A549 (cell line): ENCODE results near the gene IGSF9B. TPM values are rescaled to one million over a fixed set of nuclear protein-coding genes. Genes with fewer than 3 reads are reported as not detected.

Experiments used
- ATAC-seq, 2 experiments: fragments of 200-7000 bp in 1 of 2; fragments of >200 bp in 1 of 2; cut with Nextera tagmentation in 1 of 2; cut with Tn5 transposase in 1 of 2; 3 replicates each; pipeline versions ENCODE4 v1.8.0 to v1.9.1; 2018 to 2020; ENCODE audit warnings: mild to moderate bottlenecking in 1 of 2, moderate library complexity in 1 of 2
- CTCF ChIA-PET: fragments of 300-600 bp; sonication (Branson Sonifier 250); formaldehyde crosslinking; extraction: SDS; loops from one replicate; lab custom pipeline; 2021; ENCODE audit warnings: antibody characterized with exemption, inconsistent platforms; lab: Yijun Ruan, JAX
- POLR2A ChIA-PET: fragments of 350-600 bp; formaldehyde crosslinking; extraction: SDS; loops from one replicate; lab custom pipeline; 2021; ENCODE audit warnings: antibody characterized with exemption, inconsistent platforms; lab: Yijun Ruan, JAX
- DNase-seq, 2 experiments: peaks; one replicate each; pipeline versions ENCODE4 v3.0.0 to v3.0.0-alpha.2; 2011 to 2016; ENCODE audit warnings: low read depth in 1 of 2, low spot score in 1 of 2
- FAIRE-seq: peaks from 2 replicates; lab custom pipeline; 2011; peaks lifted over from hg19 to GRCh38; lab: Jason Lieb, UNC
- H3K27ac ChIP-seq, 2 experiments: fragments of >200 bp; sonication (Bioruptor Twin); formaldehyde crosslinking; 3 replicates each; pipeline ENCODE4 v1.5.1; 2016 to 2017
- H3K4me1 ChIP-seq: fragments of >200 bp; sonication (Bioruptor Twin); formaldehyde crosslinking; 3 replicates; pipeline ENCODE4 v1.6.1; 2016
- H3K4me2 ChIP-seq: fragments of >200 bp; sonication (Bioruptor Twin); formaldehyde crosslinking; 3 replicates; pipeline ENCODE4 v1.6.1; 2016
- H3K4me3 ChIP-seq: fragments of >200 bp; sonication (Bioruptor Twin); formaldehyde crosslinking; 3 replicates; pipeline ENCODE4 v1.5.1; 2016
- H3K9me3 ChIP-seq: fragments of >200 bp; sonication (Bioruptor Twin); formaldehyde crosslinking; 3 replicates; pipeline ENCODE4 v1.6.1; 2016
- EHF ChIP-seq: fragments of 250-450 bp; sonication (Bioruptor Pico); IDR thresholded peaks from 2 replicates; pipeline ENCODE4 v1.5.0; 2020; ENCODE audit warnings: mild to moderate bottlenecking
- EP300 ChIP-seq, 2 experiments: fragments of >200 bp; sonication (Bioruptor Twin); formaldehyde crosslinking; IDR thresholded peaks; 2 replicates in 1 of 2; 3 replicates in 1 of 2; pipeline ENCODE4 v1.6.1; 2016 to 2017
- GATA3 ChIP-seq: IDR thresholded peaks from 2 replicates; pipeline ENCODE4 v1.6.1; 2012; ENCODE audit warnings: borderline replicate concordance
- HEYL ChIP-seq: fragments of 250-450 bp; sonication (Bioruptor Pico); IDR thresholded peaks from 2 replicates; pipeline ENCODE4 v1.8.0; 2021; ENCODE audit warnings: mild to moderate bottlenecking, moderate library complexity
- HMGXB4 ChIP-seq: fragments of 250-450 bp; sonication (Bioruptor Pico); IDR thresholded peaks from 2 replicates; pipeline ENCODE4 v1.5.0; 2021; ENCODE audit warnings: mild to moderate bottlenecking, moderate library complexity, borderline replicate concordance
- HOXA7 ChIP-seq: fragments of 250-450 bp; sonication (Bioruptor Pico); IDR thresholded peaks from 2 replicates; pipeline ENCODE4 v1.5.0; 2020; ENCODE audit warnings: mild to moderate bottlenecking, moderate library complexity
- HOXB13 ChIP-seq: fragments of 250-450 bp; sonication (Bioruptor Pico); IDR thresholded peaks from 2 replicates; pipeline ENCODE4 v1.5.0; 2020; ENCODE audit warnings: low read depth, mild to moderate bottlenecking, moderate library complexity
- HOXB5 ChIP-seq: fragments of 250-450 bp; sonication (Bioruptor Pico); IDR thresholded peaks from 2 replicates; pipeline ENCODE4 v1.5.0; 2020; ENCODE audit warnings: mild to moderate bottlenecking, moderate library complexity
- JUN ChIP-seq, 2 experiments: fragments of >200 bp; sonication (Bioruptor Twin); formaldehyde crosslinking; IDR thresholded peaks; 2 replicates in 1 of 2; 3 replicates in 1 of 2; pipeline ENCODE4 v1.6.1; 2016 to 2017
- KDM1A ChIP-seq: fragments of 200-600 bp; sonication (generic); IDR thresholded peaks from 2 replicates; pipeline ENCODE4 v1.6.1; 2016; ENCODE audit warnings: low read depth, mild to moderate bottlenecking
- KDM5A ChIP-seq: fragments of 200-600 bp; sonication (generic); IDR thresholded peaks from 2 replicates; pipeline ENCODE4 v1.6.1; 2016; ENCODE audit warnings: antibody characterized with exemption, mild to moderate bottlenecking
- NPAS2 ChIP-seq: fragments of 250-450 bp; sonication (Bioruptor Pico); IDR thresholded peaks from 2 replicates; pipeline ENCODE4 v1.8.0; 2022; ENCODE audit warnings: mild to moderate bottlenecking, moderate library complexity, borderline replicate concordance
- POLR2A ChIP-seq: IDR thresholded peaks from 2 replicates; pipeline ENCODE4 v1.6.1; 2012; ENCODE audit warnings: mild to moderate bottlenecking, low read length
- POLR2AphosphoS2 ChIP-seq: conservative IDR thresholded peaks from 2 replicates; pipeline ENCODE4 v1.6.1; 2012; ENCODE audit warnings: low read length, improper control_type of control experiment, inconsistent platforms
- RFX5 ChIP-seq: fragments of 450-650 bp; IDR thresholded peaks from 2 replicates; pipeline ENCODE4 v1.7.1; 2014; ENCODE audit warnings: antibody characterized with exemption, mild to moderate bottlenecking, moderate library complexity
- ZSCAN20 ChIP-seq: fragments of 250-450 bp; sonication (Bioruptor Pico); IDR thresholded peaks from 2 replicates; pipeline ENCODE4 v1.8.0; 2022; ENCODE audit warnings: mild to moderate bottlenecking, moderate library complexity
- WGBS: methylation state at CpG from one replicate; pipeline ENCODE4 v1.1.6; 2017; ENCODE audit errors: missing lambda C conversion rate; 5-methylcytosine and 5-hydroxymethylcytosine counted together
- polyA plus RNA-seq, 4 experiments: library from polyadenylated mRNA; depleted of rRNA in 3 of 4; stranded (reverse); fragments of >200 nt; fragmentation: RNase III in 1 of 4; extraction: RNeasy Plus Mini Kit Qiagen cat#74134 plus additional on column Dnase treatment in 1 of 4; gene quantifications; 2 replicates in 3 of 4; 3 replicates in 1 of 4; pipeline ENCODE4 v1.2.3, GENCODE V29; 2011 to 2017
- TF ChIP-seq, protein P1 (sequence below): IDR thresholded peaks from 2 replicates; pipeline ENCODE4 v1.6.1; 2012
- TF ChIP-seq, protein P2 (sequence below): fragments of >200 bp; sonication (Bioruptor Twin); formaldehyde crosslinking; IDR thresholded peaks from 3 replicates; pipeline ENCODE4 v1.5.1; 2016
- TF ChIP-seq, protein P3 (sequence below): fragments of 450-650 bp; IDR thresholded peaks from 2 replicates; pipeline ENCODE4 v1.6.1; 2014; ENCODE audit warnings: antibody characterized with exemption
- TF ChIP-seq, protein P4 (sequence below): fragments of >200 bp; sonication (Bioruptor Twin); formaldehyde crosslinking; IDR thresholded peaks from 2 replicates; pipeline ENCODE4 v1.6.1; 2016

Gene IGSF9B
- polyA plus RNA-seq, 2 of the 4 experiments (the other 2 are of a cell fraction): 0.41 to 0.61 TPM

- TF ChIP-seq EHF (CRISPR knock-in tag): no peak
- TF ChIP-seq, protein P1, sequence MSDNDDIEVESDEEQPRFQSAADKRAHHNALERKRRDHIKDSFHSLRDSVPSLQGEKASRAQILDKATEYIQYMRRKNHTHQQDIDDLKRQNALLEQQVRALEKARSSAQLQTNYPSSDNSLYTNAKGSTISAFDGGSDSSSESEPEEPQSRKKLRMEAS: no peak
- TF ChIP-seq, all 56 proteins: peak for 0
- no peak overlapping the region for H3K4me3 ChIP-seq
- H3K4me2 ChIP-seq: no peak overlapping the region
- ChIA-PET POLR2A (no interaction called here), CTCF (no interaction called here)
- no peak for DNase-seq
- WGBS: 35% methylated on average over 7 of the region's 8 CpGs
- no peak for FAIRE-seq
- no peaks in the 10 kb centered on the region for H3K9me3 ChIP-seq
- ATAC-seq: no peak
- H3K27ac ChIP-seq: no peak overlapping the region
- H3K4me1 ChIP-seq: no peaks in the 10 kb centered on the region
Observed at GRCh38 chr11:133903875-133904817, 52.6 kb downstream of the IGSF9B start.

- TF ChIP-seq POLR2AphosphoS2 (no peak), HOXB13 (no peak), GATA3 (no peak), ZSCAN20 (CRISPR knock-in tag) (no peak), NPAS2 (no peak), HEYL (no peak), POLR2A (no peak), HOXA7 (CRISPR knock-in tag) (no peak), JUN (IDR thresholded peaks at IDR 0.05) (no peak), EP300 (IDR thresholded peaks at IDR 0.05) (no peak), KDM5A (no peak), RFX5 (no peak), HMGXB4 (CRISPR knock-in tag) (no peak), KDM1A (no peak), HOXB5 (no peak)
- TF ChIP-seq, protein P1: no peak
- TF ChIP-seq, protein P2, sequence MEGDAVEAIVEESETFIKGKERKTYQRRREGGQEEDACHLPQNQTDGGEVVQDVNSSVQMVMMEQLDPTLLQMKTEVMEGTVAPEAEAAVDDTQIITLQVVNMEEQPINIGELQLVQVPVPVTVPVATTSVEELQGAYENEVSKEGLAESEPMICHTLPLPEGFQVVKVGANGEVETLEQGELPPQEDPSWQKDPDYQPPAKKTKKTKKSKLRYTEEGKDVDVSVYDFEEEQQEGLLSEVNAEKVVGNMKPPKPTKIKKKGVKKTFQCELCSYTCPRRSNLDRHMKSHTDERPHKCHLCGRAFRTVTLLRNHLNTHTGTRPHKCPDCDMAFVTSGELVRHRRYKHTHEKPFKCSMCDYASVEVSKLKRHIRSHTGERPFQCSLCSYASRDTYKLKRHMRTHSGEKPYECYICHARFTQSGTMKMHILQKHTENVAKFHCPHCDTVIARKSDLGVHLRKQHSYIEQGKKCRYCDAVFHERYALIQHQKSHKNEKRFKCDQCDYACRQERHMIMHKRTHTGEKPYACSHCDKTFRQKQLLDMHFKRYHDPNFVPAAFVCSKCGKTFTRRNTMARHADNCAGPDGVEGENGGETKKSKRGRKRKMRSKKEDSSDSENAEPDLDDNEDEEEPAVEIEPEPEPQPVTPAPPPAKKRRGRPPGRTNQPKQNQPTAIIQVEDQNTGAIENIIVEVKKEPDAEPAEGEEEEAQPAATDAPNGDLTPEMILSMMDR: no peak
- TF ChIP-seq, protein P3, sequence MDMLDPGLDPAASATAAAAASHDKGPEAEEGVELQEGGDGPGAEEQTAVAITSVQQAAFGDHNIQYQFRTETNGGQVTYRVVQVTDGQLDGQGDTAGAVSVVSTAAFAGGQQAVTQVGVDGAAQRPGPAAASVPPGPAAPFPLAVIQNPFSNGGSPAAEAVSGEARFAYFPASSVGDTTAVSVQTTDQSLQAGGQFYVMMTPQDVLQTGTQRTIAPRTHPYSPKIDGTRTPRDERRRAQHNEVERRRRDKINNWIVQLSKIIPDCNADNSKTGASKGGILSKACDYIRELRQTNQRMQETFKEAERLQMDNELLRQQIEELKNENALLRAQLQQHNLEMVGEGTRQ: no peak
- TF ChIP-seq, protein P4, sequence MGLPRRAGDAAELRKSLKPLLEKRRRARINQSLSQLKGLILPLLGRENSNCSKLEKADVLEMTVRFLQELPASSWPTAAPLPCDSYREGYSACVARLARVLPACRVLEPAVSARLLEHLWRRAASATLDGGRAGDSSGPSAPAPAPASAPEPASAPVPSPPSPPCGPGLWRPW: no peak
- TF ChIP-seq, all 56 proteins: peak for 0
- Histone ChIP-seq H3K4me1 (no peaks in the 10 kb centered on the region), H3K27ac (no peak overlapping the region), H3K4me2 (no peak overlapping the region), H3K9me3 (no peaks in the 10 kb centered on the region), H3K4me3 (no peak overlapping the region)
- POLR2A ChIA-PET: no interaction called here
- DNase-seq: no peak
- CTCF ChIA-PET: no interaction called here
- no peak for FAIRE-seq
- whole genome bisulfite sequencing: 72% methylated on average over 10 of the region's 13 CpGs
- ATAC-seq: no peak
Observed at GRCh38 chr11:133903056-133903455, 53.7 kb downstream of the IGSF9B start.
